SK-N-DZ (cell line): ENCODE measurements around the gene ST7.

Experiments used
- DNase-seq: peaks from one replicate; pipeline ENCODE4 v3.0.0-alpha.2; 2015; ENCODE audit warnings: low spot score

ST7 gene

GRCh38 chr7:117064688-117065087, 111.4 kb downstream of the ST7 start:
- no peak for DNase-seq

GRCh38 chr7:117065571-117066150, 112.4 kb downstream of the ST7 start:
- DNase-seq = no peak

GRCh38 chr7:117066668-117067067, 113.4 kb downstream of the ST7 start:
- DNase-seq = no peak

- DNase-seq = no peak
Measured at GRCh38 chr7:117067340-117067739, 114.0 kb downstream of the ST7 start.

GRCh38 chr7:117068511-117069145, 115.3 kb downstream of the ST7 start:
- no peak for DNase-seq

- DNase-seq = no peak
Measured at GRCh38 chr7:117069379-117069778, 116.1 kb downstream of the ST7 start.

- no peak for DNase-seq
Measured at GRCh38 chr7:117071551-117071950, 118.2 kb downstream of the ST7 start.

- no peak for DNase-seq
Measured at GRCh38 chr7:117072620-117073118, 119.4 kb downstream of the ST7 start.

GRCh38 chr7:117074378-117074777, 121.1 kb downstream of the ST7 start:
- no peak for DNase-seq

- DNase-seq = no peak
Measured at GRCh38 chr7:117075934-117076333, 122.6 kb downstream of the ST7 start.

GRCh38 chr7:117076426-117076943, 123.2 kb downstream of the ST7 start:
- DNase-seq = no peak

GRCh38 chr7:117077658-117078057, 124.4 kb downstream of the ST7 start:
- DNase-seq = no peak

GRCh38 chr7:117082647-117083046, 129.3 kb downstream of the ST7 start:
- no peak for DNase-seq

GRCh38 chr7:117083648-117084047, 130.3 kb downstream of the ST7 start:
- no peak for DNase-seq

GRCh38 chr7:117084286-117084685, 131.0 kb downstream of the ST7 start:
- no peak for DNase-seq

- DNase-seq = no peak
Measured at GRCh38 chr7:117085275-117085674, 132.0 kb downstream of the ST7 start.

GRCh38 chr7:117085769-117086463, 132.6 kb downstream of the ST7 start:
- no peak for DNase-seq

GRCh38 chr7:117086788-117087187, 133.5 kb downstream of the ST7 start:
- DNase-seq = no peak

GRCh38 chr7:117087639-117088396, 134.5 kb downstream of the ST7 start:
- DNase-seq = no peak

GRCh38 chr7:117088623-117089194, 135.4 kb downstream of the ST7 start:
- no peak for DNase-seq

GRCh38 chr7:117090791-117091190, 137.5 kb downstream of the ST7 start:
- DNase-seq = no peak

- DNase-seq = no peak
Measured at GRCh38 chr7:117091721-117092120, 138.4 kb downstream of the ST7 start.
